Endothelial cell of umbilical vein (primary cell): ENCODE results near the gene S100A9. TPM values are rescaled to one million over a fixed set of nuclear protein-coding genes. Genes with fewer than 3 reads are reported as not detected.

Experiments used
- BruUV-seq: library from RNA; stranded (reverse); fragments of 400-500 nt; replicated peaks from 2 replicates; lab custom pipeline; 2021; lab: Mats Ljungman, UMichigan
- CTCF ChIA-PET: fragments of 300-600, 350-600 bp; sonication (Branson Sonifier 250); formaldehyde crosslinking; loops from one replicate; lab custom pipeline; 2021; ENCODE audit warnings: antibody characterized with exemption, inconsistent platforms; lab: Charles Lee
- POLR2A ChIA-PET: fragments of 300-600, 350-600 bp; sonication (Branson Sonifier 250); formaldehyde crosslinking; loops from one replicate; lab custom pipeline; 2021; ENCODE audit warnings: antibody characterized with exemption, inconsistent platforms; lab: Charles Lee
- DNase-seq: peaks from one replicate; pipeline ENCODE4 v3.0.0-alpha.2; 2011; ENCODE audit warnings: low read depth, low spot score
- FAIRE-seq: peaks from 2 replicates; lab custom pipeline; 2011; peaks lifted over from hg19 to GRCh38; lab: Jason Lieb, UNC
- H2AFZ ChIP-seq: 2 replicates; pipeline ENCODE4 v1.6.0; 2012; ENCODE audit warnings: low read depth, low read length, control low read depth, inconsistent platforms
- H3K27ac ChIP-seq: 2 replicates; pipeline ENCODE4 v1.5.1; 2011; ENCODE audit warnings: low read depth, mild to moderate bottlenecking, control low read depth, low read length, moderate library complexity; ENCODE audit not compliant: insufficient read depth
- H3K27me3 ChIP-seq, 2 experiments: 2 replicates each; pipeline versions ENCODE4 v1.6.0 to v1.6.1; 2011; ENCODE audit warnings: low read length in 2 of 2, mixed read lengths in 1 of 2; ENCODE audit not compliant: control insufficient read depth in 2 of 2, insufficient read depth in 2 of 2
- H3K36me3 ChIP-seq, 2 experiments: 2 replicates in 1 of 2; 3 replicates in 1 of 2; pipeline ENCODE4 v1.5.1; 2011; ENCODE audit warnings: low read length in 2 of 2, mild to moderate bottlenecking in 1 of 2, moderate library complexity in 1 of 2; ENCODE audit not compliant: control insufficient read depth in 2 of 2, insufficient read depth in 2 of 2; ENCODE audit errors: extremely low read depth in 1 of 2
- H3K4me1 ChIP-seq: 3 replicates; pipeline ENCODE4 v1.5.1; 2011; ENCODE audit warnings: mild to moderate bottlenecking, low read length; ENCODE audit not compliant: control insufficient read depth, insufficient read depth; ENCODE audit errors: extremely low read depth
- H3K4me2 ChIP-seq: 2 replicates; pipeline ENCODE4 v1.6.1; 2011; ENCODE audit warnings: low read length, control low read depth, mixed read lengths; ENCODE audit not compliant: insufficient read depth
- H3K4me3 ChIP-seq, 3 experiments: fragments of 200-600 bp in 1 of 3; sonication (generic), shearing (Covaris generic) in 1 of 3; replicated peaks in 1 of 3; 2 replicates each; pipeline ENCODE4 v1.5.1; 2011 to 2016; ENCODE audit warnings: control low read depth in 3 of 3, low read length in 3 of 3, mild to moderate bottlenecking in 2 of 3, inconsistent platforms in 1 of 3, low read depth in 1 of 3, moderate library complexity in 1 of 3; ENCODE audit not compliant: insufficient read depth in 1 of 3
- H3K79me2 ChIP-seq: 2 replicates; pipeline ENCODE4 v1.6.0; 2012; ENCODE audit warnings: low read length, inconsistent platforms; ENCODE audit not compliant: control insufficient read depth, insufficient read depth
- H3K9ac ChIP-seq: replicated peaks from 2 replicates; pipeline ENCODE3; 2011; ENCODE audit warnings: low read length, control low read depth; ENCODE audit not compliant: insufficient read depth; ENCODE audit errors: extremely low read depth
- H3K9me1 ChIP-seq: replicated peaks from 3 replicates; pipeline ENCODE4 v1.6.0; 2011; ENCODE audit warnings: mild to moderate bottlenecking, low read length; ENCODE audit not compliant: control insufficient read depth, insufficient read depth; ENCODE audit errors: extremely low read depth
- H3K9me3 ChIP-seq: replicated peaks from 2 replicates; pipeline ENCODE4 v1.5.1; 2012; ENCODE audit warnings: low read length, inconsistent platforms; ENCODE audit not compliant: control insufficient read depth, insufficient read depth
- H4K20me1 ChIP-seq: replicated peaks from 2 replicates; pipeline ENCODE3; 2011; ENCODE audit warnings: mild to moderate bottlenecking, low read length; ENCODE audit not compliant: control insufficient read depth, insufficient read depth; ENCODE audit errors: extremely low read depth
- EZH2 ChIP-seq: IDR thresholded peaks from 2 replicates; pipeline ENCODE4 v1.6.1; 2012; ENCODE audit warnings: borderline replicate concordance, low read depth, mild to moderate bottlenecking, moderate library complexity, low read length, inconsistent platforms; ENCODE audit not compliant: severe bottlenecking
- FOS ChIP-seq: IDR thresholded peaks from 2 replicates; pipeline ENCODE4 v1.6.1; 2011; ENCODE audit warnings: mild to moderate bottlenecking, low read length, moderate library complexity, borderline replicate concordance; ENCODE audit not compliant: insufficient read depth
- GATA2 ChIP-seq: IDR thresholded peaks from 2 replicates; pipeline ENCODE4 v1.7.0; 2011; ENCODE audit warnings: low read depth, mild to moderate bottlenecking, moderate library complexity, mixed read lengths, low read length; ENCODE audit not compliant: insufficient read length, insufficient read depth
- JUN ChIP-seq: IDR thresholded peaks from 2 replicates; pipeline ENCODE4 v1.6.1; 2011; ENCODE audit warnings: borderline replicate concordance, low read depth; ENCODE audit not compliant: insufficient read length, insufficient read depth
- MAX ChIP-seq: IDR thresholded peaks from 2 replicates; pipeline ENCODE4 v1.6.1; 2011; ENCODE audit not compliant: insufficient read depth, insufficient read length
- MYC ChIP-seq: IDR thresholded peaks from one replicate; pipeline ENCODE4 v1.6.1; 2011; ENCODE audit warnings: mild to moderate bottlenecking, low read depth, low read length
- POLR2A ChIP-seq: IDR thresholded peaks from 2 replicates; pipeline ENCODE4 v1.6.1; 2012; ENCODE audit warnings: low read depth, mild to moderate bottlenecking, control low read depth, low read length
- POLR2AphosphoS5 ChIP-seq: IDR thresholded peaks from 2 replicates; pipeline ENCODE4 v1.6.1; 2012; ENCODE audit warnings: low read depth, mild to moderate bottlenecking, control low read depth, low read length, moderate library complexity; ENCODE audit not compliant: insufficient read depth
- dilution Hi-C: fragments of 300-500 bp; cut with MboI; formaldehyde crosslinking; loops from one replicate; pipeline ENCODE4 v1.15.0; 2019; ENCODE audit warnings: low sequenced_read_pairs; ENCODE audit not compliant: extremely low pct_ligation_motif_present
- intact Hi-C: fragments of 100-400 bp; cut with micrococcal nuclease; formaldehyde crosslinking; loops from one replicate; pipeline ENCODE4 v1.10.0; 2022
- polyA plus RNA-seq, 4 experiments: library from polyadenylated mRNA; depleted of rRNA in 3 of 4; stranded (reverse) in 3 of 4; unstranded in 1 of 4; fragments of >200 nt; gene quantifications; 2 replicates each; pipeline versions ENCODE4 v1.2.1 to v1.2.3, GENCODE V29; 2011 to 2012; ENCODE audit warnings: missing spikeins in 1 of 4
- total RNA-seq: library from RNA; stranded (reverse); gene quantifications from 2 replicates; pipeline ENCODE4 v1.2.3, GENCODE V29; 2021
- TF ChIP-seq, protein P1 (sequence below), 2 donors: IDR thresholded peaks; 1 replicate in 1 of 2; 2 replicates in 1 of 2; pipeline ENCODE4 v1.5.1; 2011; ENCODE audit warnings: low read length in 2 of 2, mild to moderate bottlenecking in 2 of 2, moderate library complexity in 2 of 2, control low read depth in 1 of 2, inconsistent platforms in 1 of 2, low read depth in 1 of 2; ENCODE audit not compliant: insufficient read depth in 1 of 2; ENCODE audit errors: extremely low read depth in 1 of 2

The S100A9 gene
- total and polyA plus RNA-seq, 2 donors (not counting 3 experiments of a cell fraction or from before 2014, with no cell fraction given) = not detected

- POLR2A ChIA-PET = no interaction called here
- FAIRE-seq (no peak), DNase-seq (no peak)
- H3K36me3 ChIP-seq = no peaks in the 10 kb centered on the region
- no peak overlapping the region for H3K4me3 ChIP-seq
- TF ChIP-seq GATA2 = no peak
- no peak for TF ChIP-seq MYC
- TF ChIP-seq POLR2AphosphoS5 = no peak
- no peak for TF ChIP-seq FOS
- TF ChIP-seq POLR2A = no peak
- TF ChIP-seq, protein P1, sequence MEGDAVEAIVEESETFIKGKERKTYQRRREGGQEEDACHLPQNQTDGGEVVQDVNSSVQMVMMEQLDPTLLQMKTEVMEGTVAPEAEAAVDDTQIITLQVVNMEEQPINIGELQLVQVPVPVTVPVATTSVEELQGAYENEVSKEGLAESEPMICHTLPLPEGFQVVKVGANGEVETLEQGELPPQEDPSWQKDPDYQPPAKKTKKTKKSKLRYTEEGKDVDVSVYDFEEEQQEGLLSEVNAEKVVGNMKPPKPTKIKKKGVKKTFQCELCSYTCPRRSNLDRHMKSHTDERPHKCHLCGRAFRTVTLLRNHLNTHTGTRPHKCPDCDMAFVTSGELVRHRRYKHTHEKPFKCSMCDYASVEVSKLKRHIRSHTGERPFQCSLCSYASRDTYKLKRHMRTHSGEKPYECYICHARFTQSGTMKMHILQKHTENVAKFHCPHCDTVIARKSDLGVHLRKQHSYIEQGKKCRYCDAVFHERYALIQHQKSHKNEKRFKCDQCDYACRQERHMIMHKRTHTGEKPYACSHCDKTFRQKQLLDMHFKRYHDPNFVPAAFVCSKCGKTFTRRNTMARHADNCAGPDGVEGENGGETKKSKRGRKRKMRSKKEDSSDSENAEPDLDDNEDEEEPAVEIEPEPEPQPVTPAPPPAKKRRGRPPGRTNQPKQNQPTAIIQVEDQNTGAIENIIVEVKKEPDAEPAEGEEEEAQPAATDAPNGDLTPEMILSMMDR (IDR thresholded peaks at IDR 0.05; ENCODE audit: extremely low read depth in 1 of 2, insufficient read depth in 1 of 2, low read depth in 1 of 2, low read length in 2 of 2) = no peak
- TF ChIP-seq JUN = no peak
- TF ChIP-seq MAX = no peak
- TF ChIP-seq EZH2 = no peak
- H3K9me3 ChIP-seq = no peaks in the 10 kb centered on the region
- H3K79me2 ChIP-seq = no peaks in the 10 kb centered on the region
- H3K4me2 ChIP-seq = no peak overlapping the region
- H3K9me1 ChIP-seq = no peaks in the 10 kb centered on the region
- H3K9ac ChIP-seq = no peak overlapping the region
- intact Hi-C loops (no loop called here), dilution Hi-C loops (no loop called here)
- no peak overlapping the region for H2AFZ ChIP-seq
- no peaks in the 10 kb centered on the region for H3K4me1 ChIP-seq
- CTCF ChIA-PET = no interaction called here
- no peaks in the 10 kb centered on the region for H3K27me3 ChIP-seq
- BruUV-seq = no TSS peak
- H3K27ac ChIP-seq = no peak overlapping the region
- H4K20me1 ChIP-seq = no peaks in the 10 kb centered on the region
Measured at GRCh38 chr1:153367090-153367489, 9.4 kb downstream of the S100A9 start.
